Motor neuron (in vitro differentiated cells): ENCODE data around the gene PICK1. TPM values are rescaled to one million over a fixed set of nuclear protein-coding genes. Genes with fewer than 3 reads are reported as not detected.
"Not testable (repeated sequence)": the region's sequence is repeated elsewhere in the genome, so short reads cannot be mapped to it uniquely, and the experiment has no call there.

Experiments used
- ATAC-seq, 8 experiments: fragments of 200-7000 bp; cut with Tn5 transposase; replicated peaks in 6 of 8; 2 replicates each; pipeline ENCODE4 v1.8.0; 2021; ENCODE audit warnings: mild to moderate bottlenecking in 8 of 8, moderate library complexity in 8 of 8
- H3K27ac ChIP-seq, 2 donors: fragments of 250-450 bp; sonication (Bioruptor Pico); 2 replicates each; pipeline ENCODE4 v1.9.0; 2021; ENCODE audit warnings: antibody characterized with exemption in 2 of 2, mild to moderate bottlenecking in 2 of 2, moderate library complexity in 1 of 2
- H3K4me1 ChIP-seq, 2 donors: fragments of 250-450 bp; sonication (Bioruptor Pico); replicated peaks in 1 of 2; 2 replicates each; pipeline ENCODE4 v1.6.1; 2021; ENCODE audit warnings: antibody characterized with exemption in 2 of 2, mild to moderate bottlenecking in 2 of 2, moderate library complexity in 1 of 2
- H3K4me3 ChIP-seq, 5 donors: fragments of 250-450 bp; sonication (Bioruptor Pico); 2 replicates each; pipeline ENCODE4 v1.9.0; 2021; ENCODE audit warnings: antibody characterized with exemption in 5 of 5, mild to moderate bottlenecking in 5 of 5, moderate library complexity in 4 of 5
- WGBS, 10 experiments: fragments of 450-650 bp; shearing (Covaris generic); methylation state at CpG; one replicate each; pipeline ENCODE4 v1.0.0; 2022; 5-methylcytosine and 5-hydroxymethylcytosine counted together
- in situ Hi-C, 9 experiments: fragments of 400-800 bp; cut with MboI; loops; one replicate each; pipeline ENCODE4 v1.15.0; 2021; ENCODE audit warnings: low sequenced_read_pairs in 9 of 9, low pct_unique_long_range_greater_than_20kb in 2 of 9; ENCODE audit not compliant: unreplicated experiment in 9 of 9
- total RNA-seq, 8 experiments: library from RNA; unstranded; fragments of 300-600 nt; gene quantifications; 2 replicates each; pipeline versions ENCODE4 v1.2.3 to v1.2.4, GENCODE V29; 2022

PICK1 gene
- total RNA-seq, 8 experiments from 2014 or later, result 15.2 to 36.7 (median 24.7) TPM

DNA sequence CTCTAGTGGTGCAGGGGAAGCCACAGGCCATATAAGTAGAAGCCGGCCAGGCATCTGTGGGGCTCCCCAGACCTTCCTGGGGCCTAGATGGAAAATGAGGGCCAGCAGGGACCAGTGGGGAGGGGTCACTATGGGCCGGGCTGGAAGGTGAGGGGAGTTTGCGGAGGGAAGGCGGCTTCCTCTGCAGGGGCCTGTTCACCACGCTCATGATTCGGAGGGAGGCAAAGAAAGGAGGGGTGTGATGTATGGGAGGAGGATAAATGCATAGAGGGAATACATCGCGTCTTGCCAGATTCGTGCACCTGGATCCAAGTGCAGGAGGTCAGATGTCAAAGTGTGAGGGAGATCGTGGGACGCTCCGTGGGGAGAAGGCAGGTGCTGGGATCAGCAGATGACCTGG is 19.9 kb downstream of the PICK1 start:
- in situ Hi-C loops, result no loop called here
- 40 to 100% (median 86%) methylated on average over 1 to 8 of the region's 12 CpGs; no CpG with 5 or more reads in 4 of the 10 experiments for WGBS, 10 experiments
- H3K27ac ChIP-seq, result no peak overlapping the region
- peaks cover 22 to 28% of the 10 kb centered on the region in 2 donors for H3K4me1 ChIP-seq
- H3K4me3 ChIP-seq, result no peak overlapping the region
- ATAC-seq, result no peak

DNA sequence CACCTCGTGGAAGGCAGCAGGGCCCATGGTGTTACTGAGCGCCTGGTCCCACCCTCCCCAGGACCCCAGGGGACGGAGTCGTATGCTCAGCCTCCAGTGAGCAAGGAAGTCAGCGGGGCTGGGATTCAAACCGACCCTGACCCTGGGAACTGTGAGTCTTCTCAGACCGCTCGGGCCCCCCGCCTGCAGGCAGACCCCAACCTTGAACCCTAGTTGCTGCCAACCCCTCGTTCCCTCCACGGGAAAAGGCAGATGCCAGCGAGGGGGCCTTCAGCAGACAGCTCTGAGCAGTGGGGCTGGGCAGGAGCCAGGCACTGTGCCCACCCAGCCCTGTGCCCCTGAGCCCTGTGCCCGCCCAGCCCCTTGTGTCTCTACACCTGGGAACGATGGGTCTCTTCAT is 20.4 kb downstream of the PICK1 start:
- in situ Hi-C loops, result no loop called here
- WGBS, 10 experiments, result 69 to 89% methylated on average over 3 of the region's 14 CpGs; no CpG with 5 or more reads in 8 of the 10 experiments
- Histone ChIP-seq H3K4me1 (peaks cover 22 to 33% of the 10 kb centered on the region in 2 donors), H3K4me3 (no peak overlapping the region), H3K27ac (no peak overlapping the region)
- no peak for ATAC-seq

DNA sequence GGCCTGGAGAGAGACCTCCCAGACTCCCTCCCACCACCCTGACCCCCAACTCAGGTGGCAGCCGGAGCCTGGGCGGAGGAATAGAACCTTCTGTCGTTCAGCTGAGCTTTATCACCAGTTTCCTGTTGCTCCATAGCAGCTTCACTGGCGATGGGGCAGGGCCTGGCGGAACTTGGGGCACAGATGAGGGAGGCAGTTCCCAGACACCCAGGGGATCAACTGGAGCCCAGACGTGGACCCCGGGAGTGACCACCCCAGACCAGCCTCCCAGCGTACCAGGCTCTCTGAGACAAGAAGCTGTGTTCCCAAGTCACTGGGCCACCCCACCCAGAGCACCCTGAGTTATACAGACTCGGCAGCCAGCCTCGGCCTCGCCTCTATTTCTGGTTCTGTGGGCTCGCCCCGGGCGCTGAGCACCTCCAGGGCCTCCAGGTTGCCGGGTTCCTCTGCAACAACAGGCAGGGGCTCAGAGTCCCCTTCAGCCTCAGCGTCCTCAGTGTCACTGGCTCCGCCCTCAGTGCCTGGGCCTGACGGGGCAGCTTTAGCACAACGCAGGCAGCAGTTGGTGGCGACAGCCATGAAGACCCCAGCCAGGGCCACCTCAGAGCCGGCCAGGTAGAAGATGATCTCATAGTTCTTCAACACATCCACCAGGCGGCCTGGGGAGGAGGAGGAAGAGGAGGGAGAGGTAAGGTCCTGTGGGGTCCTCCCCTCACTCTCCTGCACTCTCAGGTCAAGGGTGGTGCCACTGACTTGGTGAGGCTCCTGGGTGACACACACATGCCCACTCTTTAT is 21.0 kb downstream of the PICK1 start:
- Histone ChIP-seq H3K4me1 (peaks cover 28 to 40% of the 10 kb centered on the region in 2 donors), H3K4me3 (no peak overlapping the region), H3K27ac (no peak overlapping the region)
- no peak for ATAC-seq
- in situ Hi-C loops, result no loop called here
- WGBS, 10 experiments, result 60 to 83% (median 68%) methylated on average over 1 to 3 of the region's 22 CpGs; no CpG with 5 or more reads in 3 of the 10 experiments

DNA sequence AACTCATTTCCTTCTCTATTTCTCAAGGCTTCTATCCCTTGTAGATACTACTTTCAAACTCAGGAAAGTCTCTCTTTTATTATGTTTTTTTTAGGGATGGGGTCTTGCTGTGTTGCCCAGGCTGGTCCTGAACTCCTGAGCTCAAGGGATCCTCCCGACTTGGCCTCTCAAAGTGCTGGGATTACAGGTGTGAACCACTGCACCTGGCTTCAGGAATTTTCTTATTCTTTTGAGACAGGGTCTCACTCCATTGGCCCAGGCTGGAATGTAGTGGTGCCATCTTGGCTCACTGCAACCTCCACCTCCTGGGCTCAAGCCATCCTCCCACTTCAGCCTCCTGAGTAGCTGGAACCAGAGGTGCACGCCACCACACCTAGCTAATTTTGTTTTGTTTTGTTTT is 22.0 kb downstream of the PICK1 start:
- in situ Hi-C loops, ATAC-seq, H3K4me3 ChIP-seq, H3K27ac ChIP-seq: not testable (repeated sequence)
- peaks cover 38 to 49% of the 10 kb centered on the region in 2 donors for H3K4me1 ChIP-seq
- WGBS, 10 experiments, result 40 to 100% (median 82%) methylated on average over 1 to 2 of the region's 2 CpGs; no CpG with 5 or more reads in 5 of the 10 experiments

DNA sequence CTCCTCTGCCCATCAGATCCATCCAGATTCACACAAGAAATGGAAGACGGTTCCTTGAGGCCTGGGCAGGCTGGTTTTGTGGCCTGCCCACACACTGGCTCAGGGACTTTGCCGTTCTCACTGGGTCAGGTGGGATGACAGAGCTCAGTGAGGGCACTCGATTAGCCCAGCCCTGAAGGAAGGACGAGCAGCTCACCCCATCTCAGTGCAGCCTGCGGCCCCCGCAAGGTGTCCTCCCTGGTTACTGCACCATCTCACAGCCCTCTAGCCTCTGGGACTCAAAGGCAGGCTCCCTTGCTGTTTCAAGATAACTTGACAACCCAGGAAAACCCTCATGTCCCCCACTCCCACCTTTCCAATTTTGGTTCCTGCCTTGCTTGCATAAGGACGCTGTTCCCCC is 22.6 kb downstream of the PICK1 start:
- H3K27ac ChIP-seq, result no peak overlapping the region
- H3K4me1 ChIP-seq, result peaks cover 39 to 52% of the 10 kb centered on the region in 2 donors
- in situ Hi-C loops, result no loop called here
- no peak for ATAC-seq
- 63 to 100% (median 85%) methylated on average over 1 to 6 of the region's 7 CpGs; no CpG with 5 or more reads in 5 of the 10 experiments for WGBS, 10 experiments
- no peak overlapping the region for H3K4me3 ChIP-seq

DNA sequence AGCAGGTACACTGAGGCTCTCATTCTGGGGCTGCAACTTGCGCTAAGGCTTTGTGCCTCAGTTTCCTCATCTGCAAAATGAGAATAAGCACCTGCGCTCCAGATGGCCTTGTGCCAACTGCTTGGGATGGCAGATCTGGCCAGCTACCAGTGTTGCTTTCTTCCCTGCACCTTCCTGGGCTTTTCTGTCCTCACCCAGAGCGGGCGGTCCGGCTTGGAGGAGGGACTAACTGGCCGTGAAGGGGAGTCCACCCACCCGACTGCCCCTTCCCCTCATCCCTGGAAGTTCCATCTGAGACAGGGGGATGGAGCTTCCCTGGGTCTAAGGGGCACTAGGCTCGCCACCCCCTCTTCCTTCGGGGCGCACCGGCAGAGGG is 23.3 kb downstream of the PICK1 start:
- H3K4me3 ChIP-seq, result no peak overlapping the region
- WGBS, 10 experiments, result 75 to 100% (median 80%) methylated on average over 1 to 4 of the region's 11 CpGs; no CpG with 5 or more reads in 7 of the 10 experiments

DNA sequence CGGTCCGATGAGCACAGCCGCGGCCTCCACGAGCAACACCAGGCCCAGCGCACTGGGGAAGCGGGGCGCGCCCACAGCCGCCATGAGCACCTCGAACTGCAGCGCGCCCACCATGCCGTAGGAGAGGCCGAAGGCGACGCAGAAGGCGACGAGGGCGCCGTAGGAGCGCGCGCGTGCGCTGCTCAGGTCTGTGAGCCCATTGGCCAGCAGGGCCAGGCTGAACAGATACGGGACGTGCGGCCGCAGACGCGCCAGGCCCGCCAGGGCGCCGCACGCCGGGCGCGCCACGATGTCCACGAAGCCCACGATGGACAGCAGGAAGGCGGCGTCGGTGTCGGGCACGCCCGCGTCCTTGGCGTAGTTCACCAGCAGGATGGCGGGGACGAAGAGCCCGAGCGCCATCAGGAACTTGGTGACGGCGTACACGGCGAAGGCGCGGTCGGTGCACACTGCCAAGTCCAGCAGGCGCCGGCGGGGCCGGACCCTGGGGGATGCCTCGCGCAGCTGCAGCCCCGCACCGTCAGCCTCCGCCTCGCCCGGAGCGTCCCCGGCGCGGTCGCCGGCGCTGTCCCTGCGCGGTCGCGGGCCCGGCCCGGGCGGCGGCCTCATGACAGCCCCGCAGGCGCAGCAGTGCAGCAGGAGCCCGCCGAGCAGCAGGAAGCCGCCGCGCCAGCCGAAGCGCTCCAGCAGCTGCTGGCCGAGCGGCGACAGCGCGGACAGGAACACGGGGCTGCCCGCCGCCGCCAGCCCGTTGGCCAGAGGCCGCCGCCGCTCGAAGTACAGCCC is 23.8 kb downstream of the PICK1 start:
- H3K27ac ChIP-seq, result peak overlapping the region in 1 of 2 donors; percentile 2
- peak; percentile 57 to 82 (median 70) for ATAC-seq
- in situ Hi-C loops, result no loop called here
- H3K4me3 ChIP-seq, result peak overlapping the region; percentile 18 to 28 (median 23)
- H3K4me1 ChIP-seq, result peaks cover 29 to 41% of the 10 kb centered on the region in 2 donors
- 2 to 47% (median 28%) methylated on average over 2 to 15 of the region's 110 CpGs; no CpG with 5 or more reads in 5 of the 10 experiments for WGBS, 10 experiments

More for the DNA sequence above, 23.3 kb downstream of the PICK1 start:
- no peak for ATAC-seq
- H3K27ac ChIP-seq, result no peak overlapping the region
- peaks cover 35 to 46% of the 10 kb centered on the region in 2 donors for H3K4me1 ChIP-seq
- in situ Hi-C loops, result no loop called here

DNA sequence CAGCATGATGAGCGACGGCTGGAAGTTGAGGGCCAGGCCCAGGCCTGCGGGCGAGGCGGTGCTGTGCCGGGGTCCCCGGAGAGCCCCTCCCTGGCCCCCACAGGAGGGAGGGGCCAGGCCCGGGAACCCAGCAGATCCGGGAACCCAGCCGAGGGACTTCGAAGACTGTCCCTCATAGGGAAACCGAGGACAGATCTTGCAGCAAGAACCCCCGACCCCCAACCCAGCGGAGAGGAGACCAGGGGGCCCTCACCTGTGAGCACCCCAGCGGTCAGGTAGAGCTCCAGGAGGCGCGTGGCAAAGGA is 24.4 kb downstream of the PICK1 start:
- Histone ChIP-seq H3K27ac (peak overlapping the region in 1 of 2 donors; percentile 2), H3K4me1 (peaks cover 28 to 38% of the 10 kb centered on the region in 2 donors), H3K4me3 (peak overlapping the region; percentile 18 to 28 (median 23))
- ATAC-seq, result no peak
- in situ Hi-C loops, result no loop called here
- 3 to 80% methylated on average over 2 to 7 of the region's 17 CpGs; no CpG with 5 or more reads in 8 of the 10 experiments for WGBS, 10 experiments

DNA sequence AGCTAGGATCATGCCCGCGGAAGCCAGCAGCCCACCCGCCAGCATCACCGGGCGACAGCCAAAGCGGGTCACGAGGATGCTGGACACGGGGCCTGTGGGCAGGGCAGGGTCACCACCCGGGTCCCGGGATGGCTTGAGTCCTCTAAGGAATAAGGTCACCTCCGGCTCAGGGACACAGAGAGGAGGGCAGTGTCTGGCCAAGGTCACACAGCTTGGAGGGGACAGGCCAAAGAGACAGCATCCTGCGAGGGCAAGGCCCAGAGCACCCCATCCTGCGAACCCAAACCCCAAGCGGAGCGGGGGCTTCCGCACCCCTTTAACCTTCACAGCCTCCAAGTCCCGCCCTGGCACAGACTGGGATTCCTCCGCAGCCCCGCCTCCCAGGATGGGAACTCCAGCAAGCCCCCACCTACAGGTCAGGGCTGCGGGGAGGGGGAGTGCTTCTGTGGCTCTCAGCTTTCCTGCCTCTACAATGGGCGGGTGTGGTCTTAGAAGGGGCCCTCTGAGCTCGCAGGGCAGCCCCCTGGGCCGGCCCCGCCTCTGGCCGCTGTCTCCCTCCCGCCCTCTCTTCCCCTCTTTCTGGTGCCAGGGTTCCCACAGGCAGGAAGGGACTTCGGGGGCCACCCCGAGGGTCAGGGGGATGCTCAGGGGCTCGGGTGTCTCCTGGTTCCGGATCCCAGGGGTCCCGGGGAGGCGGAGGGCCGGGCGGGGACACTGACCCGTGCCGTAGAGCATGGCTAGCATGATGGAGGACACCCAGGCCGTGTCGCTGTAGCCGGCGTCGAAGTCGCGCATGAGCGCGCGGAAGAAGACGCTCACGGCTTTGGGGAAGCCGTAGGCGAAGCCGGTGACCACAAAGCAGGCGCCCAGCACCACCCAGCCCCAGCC is 25.0 kb downstream of the PICK1 start:
- no peak overlapping the region for H3K27ac ChIP-seq
- H3K4me3 ChIP-seq, result peak overlapping the region in 1 of 5 donors; percentile 28

DNA sequence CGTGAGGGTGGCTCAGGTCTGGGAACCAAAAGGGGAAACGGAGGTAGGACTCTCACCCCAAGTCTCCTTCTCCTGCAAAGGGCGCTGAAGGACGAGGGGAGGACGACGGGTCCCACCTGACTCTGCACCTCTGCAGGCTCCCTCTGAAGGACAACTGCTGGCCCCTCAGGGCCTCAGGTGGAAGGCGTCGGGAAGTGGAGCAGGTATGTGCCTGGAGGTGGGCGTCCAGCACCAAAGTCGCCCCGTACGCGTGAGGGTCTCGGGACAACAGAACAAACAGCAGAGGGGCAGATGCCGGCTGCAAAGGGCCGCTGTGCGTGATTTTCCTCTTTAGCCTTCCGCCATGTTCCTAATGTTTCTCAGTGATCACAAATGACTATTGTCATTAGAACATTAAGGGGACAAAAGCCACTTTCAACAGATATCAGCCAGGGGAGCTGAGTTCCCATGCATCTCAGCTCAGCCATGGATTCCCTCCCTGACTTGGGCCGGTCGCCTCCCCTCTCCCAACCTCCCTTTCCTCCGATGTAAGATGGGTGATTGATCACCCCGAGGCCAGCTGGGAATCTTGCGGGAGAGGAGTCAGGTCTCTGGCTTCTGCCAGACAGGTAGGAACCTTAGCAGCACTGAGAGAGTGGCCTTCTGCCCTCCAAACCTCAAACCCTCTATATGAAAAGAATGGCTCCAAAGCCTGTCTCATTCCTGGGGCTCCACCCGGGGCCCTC is 25.9 kb downstream of the PICK1 start:
- 33 to 100% (median 60%) methylated on average over 1 to 5 of the region's 24 CpGs; no CpG with 5 or more reads in 5 of the 10 experiments for WGBS, 10 experiments
- H3K4me3 ChIP-seq, result no peak overlapping the region
- peaks cover 28 to 38% of the 10 kb centered on the region in 2 donors for H3K4me1 ChIP-seq
- H3K27ac ChIP-seq, result no peak overlapping the region
- no peak for ATAC-seq
- in situ Hi-C loops, result no loop called here

More for the DNA sequence above, 25.0 kb downstream of the PICK1 start:
- H3K4me1 ChIP-seq, result peaks cover 28 to 38% of the 10 kb centered on the region in 2 donors
- in situ Hi-C loops, result no loop called here
- no peak for ATAC-seq
- 58 to 100% methylated on average over 1 to 8 of the region's 52 CpGs; no CpG with 5 or more reads in 8 of the 10 experiments for WGBS, 10 experiments

DNA sequence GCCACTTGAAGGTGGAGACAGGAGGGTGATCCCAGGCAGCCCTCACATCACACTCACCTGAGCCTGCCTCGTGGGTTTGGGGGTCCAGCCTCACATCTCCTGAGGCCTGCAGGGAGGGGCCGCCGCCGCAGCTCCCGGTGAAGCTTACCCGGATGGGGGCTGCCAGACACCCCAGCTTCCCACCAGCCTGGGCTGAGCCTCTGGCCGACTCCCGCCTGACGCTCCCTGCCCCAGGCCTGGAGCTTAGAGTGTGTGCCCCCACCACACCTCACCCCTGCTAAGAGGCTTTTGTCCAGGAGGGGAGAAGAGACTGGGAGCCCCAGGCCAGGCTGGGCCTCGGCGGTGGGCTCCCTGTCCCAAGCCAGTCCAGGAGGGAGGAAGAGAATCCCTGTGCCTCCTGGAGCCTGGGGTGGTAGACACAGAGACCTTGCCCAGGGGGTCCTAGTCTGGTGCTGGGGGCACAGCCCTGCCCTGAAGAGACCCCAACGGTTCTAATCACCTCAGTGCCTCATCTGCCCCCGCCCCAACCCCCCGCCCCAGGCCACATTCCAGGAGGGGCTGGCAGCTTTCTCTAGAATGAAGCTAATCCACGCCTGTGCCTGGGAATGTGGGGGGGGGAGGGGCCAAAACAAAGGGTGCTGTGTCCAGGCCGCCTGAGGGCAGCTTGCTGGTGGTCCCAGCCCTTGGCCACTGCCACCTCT is 26.9 kb downstream of the PICK1 start, which contains the start of gene SLC16A8:
TSS of gene SLC16A8 (minus strand) at position 254 of the 701 bp plus-strand sequence. CDS start 1,311 bp downstream, outside the sequence.
- H3K4me1 ChIP-seq, result peaks cover 28 to 38% of the 10 kb centered on the region in 2 donors
- ATAC-seq, result peak in 1 of 8 experiments; percentile 10
- H3K4me3 ChIP-seq, result no peak within 1 kb of the TSS
- H3K27ac ChIP-seq, result no peak within 1 kb of the TSS
- in situ Hi-C loops, result no loop called here
- WGBS, 10 experiments, result 17 to 75% (median 45%) methylated on average over 1 to 2 of the region's 16 CpGs; no CpG with 5 or more reads in 6 of the 10 experiments
